ENCODE data around the gene BRMS1L. TPM values are rescaled to one million over a fixed set of nuclear protein-coding genes. Genes with fewer than 3 reads are reported as not detected.
A peak's percentile ranks its signal among the peaks of the same experiment; 100 is the strongest.

BRMS1L gene
- total RNA-seq, 1 experiment from 2014 or later = 10.5 TPM

GRCh38 chr14:35878272-35879150 lies 52.4 kb downstream of the BRMS1L start:
- no peaks in the 10 kb centered on the region for H3K36me3 Mint-ChIP-seq (ENCODE audit: insufficient read depth, unreplicated experiment)
- CTCF ChIA-PET = interaction anchor here (1.0 to 2.2 kb wide), 3 partner anchors 118 to 192 kb away, joined by 3 to 14 read pairs (median 3); no protein-coding TSS in a partner anchor
- TF ChIP-seq CTCF (IDR thresholded peaks at IDR 0.05; ENCODE audit: unreplicated experiment) = no peak
- no peaks in the 10 kb centered on the region for H3K9me3 Mint-ChIP-seq (ENCODE audit: low read depth, unreplicated experiment)
- DNase-seq = peak; percentile 27
- peaks cover 39% of the 10 kb centered on the region for H3K4me1 Mint-ChIP-seq (ENCODE audit: low read depth, unreplicated experiment)
- BruUV-seq (replicated peaks) = no TSS peak
- no peaks in the 10 kb centered on the region for H3K27me3 Mint-ChIP-seq (ENCODE audit: unreplicated experiment)
- H3K27ac Mint-ChIP-seq (ENCODE audit: unreplicated experiment) = peak overlapping the region; percentile 68
- intact Hi-C loops (cut with micrococcal nuclease; ENCODE audit: unreplicated experiment) = loop anchor here (1.0 to 5.0 kb wide), 6 partner anchors 80 to 729 kb away; no protein-coding TSS in a partner anchor
- no peak overlapping the region for H3K4me3 Mint-ChIP-seq (ENCODE audit: low read depth, unreplicated experiment)

GRCh38 chr14:35879151-35879648 lies 53.1 kb downstream of the BRMS1L start:
- no peak for TF ChIP-seq CTCF (IDR thresholded peaks at IDR 0.05; ENCODE audit: unreplicated experiment)
- H3K27me3 Mint-ChIP-seq (ENCODE audit: unreplicated experiment) = no peaks in the 10 kb centered on the region
- no peak overlapping the region for H3K4me3 Mint-ChIP-seq (ENCODE audit: low read depth, unreplicated experiment)
- no peak for DNase-seq
- no TSS peak for BruUV-seq (replicated peaks)
- H3K36me3 Mint-ChIP-seq (ENCODE audit: insufficient read depth, unreplicated experiment) = no peaks in the 10 kb centered on the region
- H3K27ac Mint-ChIP-seq (ENCODE audit: unreplicated experiment) = no peak overlapping the region
- intact Hi-C loops (cut with micrococcal nuclease; ENCODE audit: unreplicated experiment) = loop anchor here (1.0 to 5.0 kb wide), 6 partner anchors 80 to 728 kb away; no protein-coding TSS in a partner anchor
- no peaks in the 10 kb centered on the region for H3K9me3 Mint-ChIP-seq (ENCODE audit: low read depth, unreplicated experiment)
- CTCF ChIA-PET = interaction anchor here (0.7 to 2.2 kb wide), 7 partner anchors 178 to 675 kb away, joined by 3 to 30 read pairs (median 3); no protein-coding TSS in a partner anchor
- peaks cover 39% of the 10 kb centered on the region for H3K4me1 Mint-ChIP-seq (ENCODE audit: low read depth, unreplicated experiment)

GRCh38 chr14:35879654-35880249 lies 53.6 kb downstream of the BRMS1L start:
- BruUV-seq (replicated peaks) = no TSS peak
- H3K27me3 Mint-ChIP-seq (ENCODE audit: unreplicated experiment) = no peaks in the 10 kb centered on the region
- no peak for DNase-seq
- no peak overlapping the region for H3K4me3 Mint-ChIP-seq (ENCODE audit: low read depth, unreplicated experiment)
- intact Hi-C loops (cut with micrococcal nuclease; ENCODE audit: unreplicated experiment) = loop anchor here (1.0 to 5.0 kb wide), 6 partner anchors 79 to 728 kb away; no protein-coding TSS in a partner anchor
- no peaks in the 10 kb centered on the region for H3K9me3 Mint-ChIP-seq (ENCODE audit: low read depth, unreplicated experiment)
- CTCF ChIA-PET = interaction anchor here (0.7 to 1.7 kb wide), 5 partner anchors 178 to 674 kb away, joined by 3 to 30 read pairs (median 3); no protein-coding TSS in a partner anchor
- H3K4me1 Mint-ChIP-seq (ENCODE audit: low read depth, unreplicated experiment) = peaks cover 39% of the 10 kb centered on the region
- no peaks in the 10 kb centered on the region for H3K36me3 Mint-ChIP-seq (ENCODE audit: insufficient read depth, unreplicated experiment)
- peak; percentile 45 for TF ChIP-seq CTCF (IDR thresholded peaks at IDR 0.05; ENCODE audit: unreplicated experiment)
- H3K27ac Mint-ChIP-seq (ENCODE audit: unreplicated experiment) = no peak overlapping the region

GRCh38 chr14:35881280-35881679 lies 55.1 kb downstream of the BRMS1L start:
- H3K27ac Mint-ChIP-seq (ENCODE audit: unreplicated experiment) = no peak overlapping the region

More at GRCh38 chr14:35881280-35881679, 55.1 kb downstream of the BRMS1L start:
- intact Hi-C loops (cut with micrococcal nuclease; ENCODE audit: unreplicated experiment) = no loop called here
- BruUV-seq (replicated peaks) = no TSS peak
- Mint-ChIP-seq H3K27me3 (ENCODE audit: unreplicated experiment) (no peaks in the 10 kb centered on the region), H3K4me1 (ENCODE audit: low read depth, unreplicated experiment) (peaks cover 33% of the 10 kb centered on the region), H3K4me3 (ENCODE audit: low read depth, unreplicated experiment) (no peak overlapping the region), H3K36me3 (ENCODE audit: insufficient read depth, unreplicated experiment) (no peaks in the 10 kb centered on the region), H3K9me3 (ENCODE audit: low read depth, unreplicated experiment) (no peaks in the 10 kb centered on the region)
- CTCF ChIA-PET = no interaction called here
- TF ChIP-seq CTCF (IDR thresholded peaks at IDR 0.05; ENCODE audit: unreplicated experiment) = no peak
- no peak for DNase-seq

Measured in Calu3 (cell line).